Body of pancreas (tissue), 4 donors: ENCODE results near the gene ACKR2.

Source experiments
- CTCF ChIP-seq, 7 experiments: fragments of 450-650 bp in 4 of 7; fragments of 200-600 bp in 3 of 7; sonication (generic) in 3 of 7; IDR thresholded peaks; one replicate each; pipeline ENCODE4 v1.5.1; 2016 to 2019; ENCODE audit warnings: antibody characterized with exemption in 7 of 7
- POLR2A ChIP-seq, 3 donors: fragments of 450-650 bp; IDR thresholded peaks; one replicate each; pipeline ENCODE4 v1.6.1; 2016; ENCODE audit warnings: antibody characterized with exemption in 3 of 3, mild to moderate bottlenecking in 2 of 3

GRCh38 chr3:42908675-42909074, 99.4 kb downstream of the ACKR2 start:
- TF ChIP-seq CTCF (IDR thresholded peaks at IDR 0.05) (no peak), POLR2A (IDR thresholded peaks at IDR 0.05) (no peak)
